ENCODE data around the gene DTYMK.

DTYMK gene

GRCh38 chr2:241636182-241637017 lies 50.2 kb downstream of the DTYMK start:
- DNase-seq, result peak; percentile 52

GRCh38 chr2:241635756-241636155 lies 50.9 kb downstream of the DTYMK start:
- in situ Hi-C loops (cut with HindIII; ENCODE audit: low pct_ligation_motif_present, low pct_unique_long_range_greater_than_20kb, low sequenced_read_pairs), result no loop called here
- DNase-seq, result peak; percentile 9

More at GRCh38 chr2:241636182-241637017, 50.2 kb downstream of the DTYMK start:
- in situ Hi-C loops (cut with HindIII; ENCODE audit: low pct_ligation_motif_present, low pct_unique_long_range_greater_than_20kb, low sequenced_read_pairs), result no loop called here

GRCh38 chr2:241633561-241633960 lies 53.1 kb downstream of the DTYMK start:
- DNase-seq, result no peak

GRCh38 chr2:241632478-241633325 lies 53.9 kb downstream of the DTYMK start:
- no peak for DNase-seq
- in situ Hi-C loops (cut with HindIII; ENCODE audit: low pct_ligation_motif_present, low pct_unique_long_range_greater_than_20kb, low sequenced_read_pairs), result no loop called here

More at GRCh38 chr2:241633561-241633960, 53.1 kb downstream of the DTYMK start:
- in situ Hi-C loops (cut with HindIII; ENCODE audit: low pct_ligation_motif_present, low pct_unique_long_range_greater_than_20kb, low sequenced_read_pairs), result no loop called here

- DNase-seq, result no peak
- in situ Hi-C loops (cut with HindIII; ENCODE audit: low pct_ligation_motif_present, low pct_unique_long_range_greater_than_20kb, low sequenced_read_pairs), result no loop called here
Measured at GRCh38 chr2:241629762-241630435, 56.7 kb downstream of the DTYMK start.

- no peak for DNase-seq
- in situ Hi-C loops (cut with HindIII; ENCODE audit: low pct_ligation_motif_present, low pct_unique_long_range_greater_than_20kb, low sequenced_read_pairs), result no loop called here
Measured at GRCh38 chr2:241627675-241628074, 58.9 kb downstream of the DTYMK start.

Measured in ACHN (cell line).